Right ventricle myocardium inferior (tissue), 1 donor: ENCODE data around the gene TXNRD1. TPM values are rescaled to one million over a fixed set of nuclear protein-coding genes. Genes with fewer than 3 reads are reported as not detected.
"Not testable (repeated sequence)": the region's sequence is repeated elsewhere in the genome, so short reads cannot be mapped to it uniquely, and the experiment has no call there.

Experiments used
- ATAC-seq: fragments of 200-7000 bp; cut with Tn5 transposase; one replicate; pipeline ENCODE4 v1.9.1; 2020; ENCODE audit warnings: mild to moderate bottlenecking, moderate library complexity
- DNase-seq: peaks from one replicate; pipeline ENCODE4 v3.0.0; 2021; ENCODE audit errors: missing footprints
- intact Hi-C: fragments of 100-400 bp; cut with DNase I; formaldehyde crosslinking; loops from one replicate; pipeline ENCODE4 v1.11.0; 2022
- total RNA-seq: library from RNA; stranded (reverse); fragmentation: NEBNext Ultra II Directional; extraction: Animal tissue kit (Norgen Biotek cat#: 25700); gene quantifications from one replicate; pipeline ENCODE4 v1.2.1, GENCODE V29; 2021
- donor health status: DM: no; HTN: yes; CAD: no; lungs with severe emphysema.

Gene TXNRD1
- total RNA-seq, 1 donor from 2014 or later: 89.3 TPM

- ATAC-seq: no peak
- intact Hi-C loops: no loop called here
- DNase-seq: no peak
Observed at GRCh38 chr12:104263580-104264358, 48.2 kb downstream of the TXNRD1 start.

GRCh38 chr12:104265436-104265835, 49.9 kb downstream of the TXNRD1 start:
- ATAC-seq, intact Hi-C loops, DNase-seq: not testable (repeated sequence)

- no peak for ATAC-seq
- intact Hi-C loops: no loop called here
Observed at GRCh38 chr12:104272938-104273337, 57.4 kb downstream of the TXNRD1 start.

GRCh38 chr12:104273503-104273902, 57.9 kb downstream of the TXNRD1 start:
- DNase-seq: no peak
- intact Hi-C loops: no loop called here

More at GRCh38 chr12:104272938-104273337, 57.4 kb downstream of the TXNRD1 start:
- DNase-seq: no peak

GRCh38 chr12:104274811-104275210, 59.2 kb downstream of the TXNRD1 start:
- DNase-seq (no peak), ATAC-seq (no peak)
- intact Hi-C loops: no loop called here

More at GRCh38 chr12:104273503-104273902, 57.9 kb downstream of the TXNRD1 start:
- no peak for ATAC-seq

DNA sequence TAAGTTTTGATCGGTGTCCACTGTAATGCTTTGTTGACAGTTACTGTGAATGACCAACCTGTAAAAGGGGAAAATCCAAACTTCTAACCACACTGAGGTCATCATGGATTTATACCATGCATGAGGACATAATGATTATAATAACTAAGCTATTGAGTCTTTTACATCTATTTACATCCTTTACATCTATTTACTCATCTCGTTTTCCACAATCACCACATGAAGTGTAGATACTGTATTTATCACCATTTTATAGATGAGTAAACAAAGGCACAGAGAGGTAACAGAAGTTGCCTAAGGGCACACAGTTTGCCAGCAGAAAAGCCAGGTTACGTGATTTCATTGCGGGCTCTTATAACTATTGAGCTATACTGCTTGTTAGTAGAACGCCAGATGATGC, 60.1 kb downstream of the TXNRD1 start:
- intact Hi-C loops: no loop called here
- ATAC-seq (no peak), DNase-seq (no peak)

DNA sequence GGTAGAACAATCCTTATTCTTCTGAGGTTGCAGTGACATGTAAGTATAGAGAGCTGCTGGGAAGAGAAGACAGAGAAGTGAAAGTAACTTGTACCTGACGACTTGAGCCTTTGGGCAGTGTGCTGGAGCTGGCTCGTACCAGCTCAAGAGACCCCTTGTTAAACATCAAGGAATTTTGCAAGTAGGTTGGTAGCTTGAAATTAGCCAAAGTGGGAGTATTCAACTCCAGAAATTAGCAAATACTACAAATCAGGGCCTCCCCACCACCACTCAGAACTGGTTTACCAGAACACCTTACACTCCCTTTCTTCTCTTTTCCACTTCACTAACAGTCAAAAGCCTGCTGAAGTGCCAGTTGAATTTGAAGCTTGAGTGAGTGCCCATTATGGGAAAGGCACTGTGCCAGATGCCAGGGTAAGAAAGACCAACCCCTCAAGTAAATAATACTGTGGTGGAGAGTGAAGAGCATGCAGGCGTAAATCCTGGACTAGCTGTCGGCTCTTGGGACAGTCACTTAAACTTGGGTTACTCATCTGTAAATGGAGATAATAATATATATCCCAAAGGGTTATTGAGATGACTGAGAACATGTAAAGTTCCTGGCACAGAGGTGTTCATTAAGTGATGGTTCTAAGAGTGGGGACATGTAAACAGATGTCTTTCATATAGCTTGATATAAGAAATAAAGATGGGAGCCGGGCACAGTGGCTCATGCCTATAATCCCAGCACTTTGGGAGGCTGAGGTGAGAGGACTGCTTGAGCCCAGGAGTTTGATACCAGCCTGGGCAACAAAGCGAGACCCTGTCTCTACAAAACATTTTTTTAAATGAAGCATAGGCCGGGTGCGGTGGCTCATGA, 60.9 kb downstream of the TXNRD1 start:
- intact Hi-C loops: no loop called here
- no peak for DNase-seq
- ATAC-seq: peak; percentile 31

DNA sequence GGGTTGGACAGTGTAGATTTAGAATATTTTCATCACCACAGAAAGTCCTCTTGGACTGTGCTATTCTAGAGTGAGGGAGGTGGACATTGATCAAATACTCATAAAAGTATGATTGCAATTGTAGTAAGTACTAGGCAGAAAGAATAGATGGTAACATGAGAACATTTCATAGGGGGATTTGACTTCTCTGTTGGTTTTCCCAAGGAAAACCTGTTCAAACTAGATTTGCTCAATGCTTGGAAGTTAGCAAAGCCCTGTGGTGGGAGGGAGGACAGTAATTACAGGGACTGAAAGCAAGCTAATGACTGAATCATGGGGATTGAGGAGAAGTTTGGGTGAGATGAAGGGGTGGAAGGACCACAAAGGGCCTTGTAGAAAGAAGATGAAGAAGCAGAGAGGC, 63.6 kb downstream of the TXNRD1 start:
- ATAC-seq: no peak
- DNase-seq: no peak
- intact Hi-C loops: no loop called here

- DNase-seq: no peak
- no peak for ATAC-seq
- intact Hi-C loops: no loop called here
Observed at GRCh38 chr12:104280111-104280510, 64.5 kb downstream of the TXNRD1 start.

DNA sequence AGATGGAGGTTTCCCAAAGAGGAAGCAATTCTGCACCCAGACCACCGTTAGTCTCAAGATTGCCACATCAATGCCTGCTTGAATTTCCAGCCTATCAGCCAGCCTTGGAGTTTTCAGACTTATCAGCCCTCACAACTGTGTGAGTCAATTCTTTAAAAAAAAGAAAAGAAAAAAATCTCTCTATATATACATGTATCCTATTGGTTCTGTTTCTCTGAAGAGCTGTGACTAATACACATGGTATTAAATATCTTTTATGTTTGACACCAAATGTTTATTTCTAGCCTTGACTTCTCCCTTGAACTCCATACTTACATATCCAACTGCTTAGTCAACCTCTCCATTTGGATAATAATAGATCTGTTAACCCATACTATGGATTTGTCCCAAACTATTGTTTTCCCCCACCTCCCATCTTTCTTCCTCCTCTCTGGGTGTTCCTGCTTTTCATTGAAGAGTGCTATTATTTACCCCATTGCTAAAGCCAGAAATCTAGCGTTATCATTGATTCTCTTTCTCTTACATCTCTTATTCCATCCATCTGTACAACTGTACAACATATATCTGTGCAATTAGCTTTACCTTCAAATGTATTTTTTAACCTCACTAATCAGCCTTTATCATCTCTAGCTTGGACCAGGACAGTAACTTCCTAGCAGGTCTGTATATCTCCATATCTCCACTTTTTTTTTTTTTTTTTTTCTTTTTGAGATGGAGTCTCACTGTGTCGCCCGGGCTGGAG, 65.3 kb downstream of the TXNRD1 start:
- intact Hi-C loops: no loop called here
- DNase-seq (no peak), ATAC-seq (no peak)

DNA sequence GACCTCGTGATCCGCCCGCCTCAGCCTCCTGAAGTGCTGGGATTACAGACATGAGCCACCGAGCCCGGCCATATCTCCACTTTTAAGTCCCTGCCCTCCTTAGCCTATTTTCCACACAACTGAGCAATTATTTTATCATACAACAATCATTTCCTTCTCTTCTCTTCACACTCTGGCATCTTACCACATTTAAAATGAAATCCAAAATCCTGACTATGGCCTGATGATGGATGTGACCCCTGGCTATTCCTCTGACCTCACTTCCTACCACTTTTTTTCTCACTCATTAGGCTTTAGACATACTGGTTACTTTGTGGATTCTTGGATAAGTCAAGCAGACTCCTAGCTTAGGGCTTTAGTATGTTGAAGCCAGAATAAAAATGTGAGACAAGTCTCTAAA, 66.1 kb downstream of the TXNRD1 start:
- DNase-seq (no peak), ATAC-seq (no peak)
- intact Hi-C loops: no loop called here

- intact Hi-C loops: no loop called here
- ATAC-seq: no peak
- DNase-seq: no peak
Observed at GRCh38 chr12:104282109-104282508, 66.5 kb downstream of the TXNRD1 start.

DNA sequence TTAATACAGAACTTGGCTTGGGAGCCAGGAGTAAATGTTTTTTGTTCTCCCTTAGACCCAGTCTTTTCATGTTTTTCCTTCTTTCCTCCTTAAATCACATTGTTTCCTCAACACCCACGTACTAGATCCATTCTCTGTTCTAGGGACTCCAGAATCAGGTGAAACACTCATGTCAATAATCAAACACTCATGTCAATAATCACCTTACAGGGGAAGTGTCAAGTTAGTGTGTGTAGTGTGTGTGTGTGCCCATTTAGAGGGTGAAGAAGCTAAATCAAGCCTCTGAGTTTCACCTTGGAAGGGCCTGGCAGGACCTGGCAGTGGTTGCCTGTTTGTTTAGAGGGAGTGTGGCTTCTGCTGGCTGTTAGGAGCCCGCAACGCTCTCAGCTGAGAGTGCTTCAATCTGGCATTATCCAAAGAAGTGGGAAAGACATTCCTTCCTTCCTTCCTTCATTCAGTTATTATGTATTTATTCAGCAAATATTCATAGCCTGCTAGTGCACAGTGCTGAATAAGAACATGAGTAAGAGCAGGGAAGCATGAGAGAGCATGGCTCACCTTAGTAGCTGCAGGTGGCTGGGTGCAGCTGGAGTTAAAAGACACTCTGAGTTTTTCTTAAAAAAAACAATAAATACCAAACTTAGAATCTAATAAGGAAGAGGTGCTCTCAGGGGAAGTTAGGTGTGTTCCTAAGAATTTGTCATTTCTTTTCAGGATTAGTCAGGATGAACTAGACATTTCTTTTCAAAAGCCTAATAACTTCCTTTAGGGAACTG, 70.3 kb downstream of the TXNRD1 start:
- DNase-seq (no peak), ATAC-seq (no peak)
- intact Hi-C loops: loop anchor here (2.0 to 5.0 kb wide), 2 partner anchors 69 to 149 kb away; partner anchors contain the start of gene NFYB

DNA sequence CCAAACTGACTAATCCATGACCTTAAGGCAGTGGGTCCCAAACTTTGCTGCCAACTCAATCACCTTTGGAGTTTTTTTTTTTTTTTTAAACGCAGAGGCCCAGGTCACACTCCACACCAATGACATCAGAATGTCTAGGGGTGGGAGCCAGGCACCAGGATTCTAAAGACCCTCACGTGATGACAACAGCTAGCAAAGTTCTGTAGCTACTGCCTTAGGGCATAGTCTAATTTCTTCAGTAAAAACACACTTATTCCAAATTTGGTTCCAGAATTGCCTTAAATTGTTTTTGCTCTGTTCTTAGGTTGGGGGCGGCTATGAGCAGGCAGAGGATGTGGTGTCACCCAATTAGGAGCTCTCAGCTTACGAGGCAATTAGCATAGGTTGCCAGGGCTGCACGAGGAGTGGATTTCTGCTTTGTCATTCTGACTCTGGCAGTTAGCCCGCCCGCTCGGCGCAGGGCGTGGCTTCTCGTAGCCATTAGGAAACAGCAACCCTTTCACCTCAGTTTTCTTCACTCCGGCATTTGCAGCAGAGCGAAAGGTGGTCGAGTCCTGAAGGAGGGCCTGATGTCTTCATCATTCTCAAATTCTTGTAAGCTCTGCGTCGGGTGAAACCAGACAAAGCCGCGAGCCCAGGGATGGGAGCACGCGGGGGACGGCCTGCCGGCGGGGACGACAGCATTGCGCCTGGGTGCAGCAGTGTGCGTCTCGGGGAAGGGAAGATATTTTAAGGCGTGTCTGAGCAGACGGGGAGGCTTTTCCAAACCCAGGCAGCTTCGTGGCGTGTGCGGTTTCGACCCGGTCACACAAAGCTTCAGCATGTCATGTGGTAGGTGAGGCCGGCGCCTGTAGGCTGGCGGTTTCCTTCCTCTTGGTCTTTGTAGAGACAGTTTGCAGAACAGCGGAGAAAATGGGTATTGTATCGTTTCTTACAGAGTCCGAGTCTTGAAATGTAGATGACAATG, 71.2 kb downstream of the TXNRD1 start:
- intact Hi-C loops: loop anchor here (2.0 to 5.0 kb wide), 2 partner anchors 70 to 149 kb away; partner anchors contain the start of gene NFYB
- ATAC-seq: peak; percentile 94
- peak; percentile 96 for DNase-seq

- intact Hi-C loops: loop anchor here (5.0 kb wide), 1 partner anchor 151 kb away; the partner anchor contains the start of gene NFYB
- ATAC-seq (peak; percentile 82), DNase-seq (peak; percentile 90)
Observed at GRCh38 chr12:104288635-104289274, 73.2 kb downstream of the TXNRD1 start.

GRCh38 chr12:104290320-104290719, 74.7 kb downstream of the TXNRD1 start:
- no peak for ATAC-seq

GRCh38 chr12:104290855-104291254, 75.3 kb downstream of the TXNRD1 start:
- ATAC-seq (no peak), DNase-seq (no peak)
- intact Hi-C loops: no loop called here

More at GRCh38 chr12:104290320-104290719, 74.7 kb downstream of the TXNRD1 start:
- DNase-seq: no peak
- intact Hi-C loops: no loop called here
